A549 (cell line): ENCODE measurements around the gene FAM110C. TPM values are rescaled to one million over a fixed set of nuclear protein-coding genes. Genes with fewer than 3 reads are reported as not detected.

Source experiments
- ATAC-seq, 2 experiments: fragments of 200-7000 bp in 1 of 2; fragments of >200 bp in 1 of 2; cut with Nextera tagmentation in 1 of 2; cut with Tn5 transposase in 1 of 2; 3 replicates each; pipeline versions ENCODE4 v1.8.0 to v1.9.1; 2018 to 2020; ENCODE audit warnings: mild to moderate bottlenecking in 1 of 2, moderate library complexity in 1 of 2
- CTCF ChIA-PET: fragments of 300-600 bp; sonication (Branson Sonifier 250); formaldehyde crosslinking; extraction: SDS; loops from one replicate; lab custom pipeline; 2021; ENCODE audit warnings: antibody characterized with exemption, inconsistent platforms; lab: Yijun Ruan, JAX
- POLR2A ChIA-PET: fragments of 350-600 bp; formaldehyde crosslinking; extraction: SDS; loops from one replicate; lab custom pipeline; 2021; ENCODE audit warnings: antibody characterized with exemption, inconsistent platforms; lab: Yijun Ruan, JAX
- DNase-seq, 2 experiments: peaks; one replicate each; pipeline versions ENCODE4 v3.0.0 to v3.0.0-alpha.2; 2011 to 2016; ENCODE audit warnings: low read depth in 1 of 2, low spot score in 1 of 2
- FAIRE-seq: peaks from 2 replicates; lab custom pipeline; 2011; peaks lifted over from hg19 to GRCh38; lab: Jason Lieb, UNC
- H3K27ac ChIP-seq, 2 experiments: fragments of >200 bp; sonication (Bioruptor Twin); formaldehyde crosslinking; 3 replicates each; pipeline ENCODE4 v1.5.1; 2016 to 2017
- H3K4me1 ChIP-seq: fragments of >200 bp; sonication (Bioruptor Twin); formaldehyde crosslinking; 3 replicates; pipeline ENCODE4 v1.6.1; 2016
- H3K4me2 ChIP-seq: fragments of >200 bp; sonication (Bioruptor Twin); formaldehyde crosslinking; 3 replicates; pipeline ENCODE4 v1.6.1; 2016
- H3K4me3 ChIP-seq: fragments of >200 bp; sonication (Bioruptor Twin); formaldehyde crosslinking; 3 replicates; pipeline ENCODE4 v1.5.1; 2016
- H3K9me3 ChIP-seq: fragments of >200 bp; sonication (Bioruptor Twin); formaldehyde crosslinking; 3 replicates; pipeline ENCODE4 v1.6.1; 2016
- CEBPB ChIP-seq, 2 experiments: fragments of >200 bp in 1 of 2; sonication (Bioruptor Twin) in 1 of 2; formaldehyde crosslinking in 1 of 2; IDR thresholded peaks; 2 replicates each; pipeline ENCODE4 v1.6.1; 2012 to 2016
- EHF ChIP-seq: fragments of 250-450 bp; sonication (Bioruptor Pico); IDR thresholded peaks from 2 replicates; pipeline ENCODE4 v1.5.0; 2020; ENCODE audit warnings: mild to moderate bottlenecking
- EHMT2 ChIP-seq: fragments of 200-600 bp; sonication (generic); IDR thresholded peaks from 2 replicates; pipeline ENCODE4 v1.6.1; 2016; ENCODE audit warnings: antibody characterized with exemption, low read depth, mild to moderate bottlenecking, moderate library complexity
- EP300 ChIP-seq, 2 experiments: fragments of >200 bp; sonication (Bioruptor Twin); formaldehyde crosslinking; IDR thresholded peaks; 2 replicates in 1 of 2; 3 replicates in 1 of 2; pipeline ENCODE4 v1.6.1; 2016 to 2017
- FOSL2 ChIP-seq, 2 experiments: fragments of 450-650 bp in 1 of 2; fragments of >200 bp in 1 of 2; sonication (Bioruptor Twin) in 1 of 2; formaldehyde crosslinking; IDR thresholded peaks; 2 replicates each; pipeline versions ENCODE4 v1.5.0 to v1.6.1; 2016 to 2020; ENCODE audit warnings: mild to moderate bottlenecking in 1 of 2, moderate library complexity in 1 of 2
- HDAC2 ChIP-seq: fragments of 200-600 bp; sonication (generic); IDR thresholded peaks from 2 replicates; pipeline ENCODE4 v1.6.1; 2016
- HEYL ChIP-seq: fragments of 250-450 bp; sonication (Bioruptor Pico); IDR thresholded peaks from 2 replicates; pipeline ENCODE4 v1.8.0; 2021; ENCODE audit warnings: mild to moderate bottlenecking, moderate library complexity
- HOXA7 ChIP-seq: fragments of 250-450 bp; sonication (Bioruptor Pico); IDR thresholded peaks from 2 replicates; pipeline ENCODE4 v1.5.0; 2020; ENCODE audit warnings: mild to moderate bottlenecking, moderate library complexity
- JUNB ChIP-seq: fragments of >200 bp; sonication (Bioruptor Twin); formaldehyde crosslinking; IDR thresholded peaks from 2 replicates; pipeline ENCODE4 v1.6.1; 2016
- KDM5A ChIP-seq: fragments of 200-600 bp; sonication (generic); IDR thresholded peaks from 2 replicates; pipeline ENCODE4 v1.6.1; 2016; ENCODE audit warnings: antibody characterized with exemption, mild to moderate bottlenecking
- MAFK ChIP-seq: fragments of 450-650 bp; IDR thresholded peaks from 2 replicates; pipeline ENCODE4 v1.6.1; 2014; ENCODE audit not compliant: partially characterized antibody
- NPAS2 ChIP-seq: fragments of 250-450 bp; sonication (Bioruptor Pico); IDR thresholded peaks from 2 replicates; pipeline ENCODE4 v1.8.0; 2022; ENCODE audit warnings: mild to moderate bottlenecking, moderate library complexity, borderline replicate concordance
- NR3C1 ChIP-seq: fragments of >200 bp; sonication (Bioruptor Twin); formaldehyde crosslinking; IDR thresholded peaks from 3 replicates; pipeline ENCODE4 v1.6.1; 2017
- RAD21 ChIP-seq, 2 experiments: fragments of >200 bp in 1 of 2; sonication (Bioruptor Twin) in 1 of 2; formaldehyde crosslinking in 1 of 2; IDR thresholded peaks in 1 of 2; conservative IDR thresholded peaks in 1 of 2; 2 replicates in 1 of 2; 3 replicates in 1 of 2; pipeline ENCODE4 v1.6.1; 2012 to 2018; ENCODE audit warnings: inconsistent platforms in 1 of 2
- RFX5 ChIP-seq: fragments of 450-650 bp; IDR thresholded peaks from 2 replicates; pipeline ENCODE4 v1.7.1; 2014; ENCODE audit warnings: antibody characterized with exemption, mild to moderate bottlenecking, moderate library complexity
- SMC3 ChIP-seq: fragments of >200 bp; sonication (Bioruptor Twin); formaldehyde crosslinking; IDR thresholded peaks from 3 replicates; pipeline ENCODE4 v1.6.1; 2018; ENCODE audit warnings: inconsistent platforms
- TP53 ChIP-seq: fragments of 250-450 bp; sonication (Bioruptor Pico); IDR thresholded peaks from 2 replicates; pipeline ENCODE4 v1.5.0; 2021; ENCODE audit warnings: mild to moderate bottlenecking, moderate library complexity
- ZC3H11A ChIP-seq: fragments of 450-650 bp; IDR thresholded peaks from 2 replicates; pipeline ENCODE4 v1.6.1; 2014; ENCODE audit warnings: antibody characterized with exemption, mild to moderate bottlenecking
- WGBS: methylation state at CpG from one replicate; pipeline ENCODE4 v1.1.6; 2017; ENCODE audit errors: missing lambda C conversion rate; 5-methylcytosine and 5-hydroxymethylcytosine counted together
- polyA plus RNA-seq, 4 experiments: library from polyadenylated mRNA; depleted of rRNA in 3 of 4; stranded (reverse); fragments of >200 nt; fragmentation: RNase III in 1 of 4; extraction: RNeasy Plus Mini Kit Qiagen cat#74134 plus additional on column Dnase treatment in 1 of 4; gene quantifications; 2 replicates in 3 of 4; 3 replicates in 1 of 4; pipeline ENCODE4 v1.2.3, GENCODE V29; 2011 to 2017
- TF ChIP-seq, protein P1 (sequence below): fragments of 250-450 bp; sonication (Bioruptor Pico); IDR thresholded peaks from 2 replicates; pipeline ENCODE4 v1.5.0; 2020; ENCODE audit warnings: low read depth, mild to moderate bottlenecking, moderate library complexity
- TF ChIP-seq, protein P2 (sequence below): fragments of 250-450 bp; sonication (Bioruptor Pico); IDR thresholded peaks from 2 replicates; pipeline ENCODE4 v1.5.0; 2021; ENCODE audit warnings: mild to moderate bottlenecking, moderate library complexity, borderline replicate concordance
- TF ChIP-seq, protein P3 (sequence below): fragments of >200 bp; sonication (Bioruptor Twin); formaldehyde crosslinking; IDR thresholded peaks from 3 replicates; pipeline ENCODE4 v1.6.1; 2016
- TF ChIP-seq, protein P4 (sequence below): fragments of 450-650 bp; IDR thresholded peaks from 2 replicates; pipeline ENCODE4 v1.6.1; 2014; ENCODE audit warnings: antibody characterized with exemption
- TF ChIP-seq, protein P5 (sequence below): fragments of 200-600 bp; sonication (generic); IDR thresholded peaks from 2 replicates; pipeline ENCODE4 v1.6.1; 2016; ENCODE audit warnings: antibody characterized with exemption, mild to moderate bottlenecking, moderate library complexity
- TF ChIP-seq, protein P6 (sequence below): fragments of >200 bp; sonication (Bioruptor Twin); formaldehyde crosslinking; IDR thresholded peaks from 3 replicates; pipeline ENCODE4 v1.5.1; 2016

The FAM110C gene
- polyA plus RNA-seq, 2 of the 4 experiments (the other 2 are of a cell fraction), result 0.08 to 0.35 TPM

DNA sequence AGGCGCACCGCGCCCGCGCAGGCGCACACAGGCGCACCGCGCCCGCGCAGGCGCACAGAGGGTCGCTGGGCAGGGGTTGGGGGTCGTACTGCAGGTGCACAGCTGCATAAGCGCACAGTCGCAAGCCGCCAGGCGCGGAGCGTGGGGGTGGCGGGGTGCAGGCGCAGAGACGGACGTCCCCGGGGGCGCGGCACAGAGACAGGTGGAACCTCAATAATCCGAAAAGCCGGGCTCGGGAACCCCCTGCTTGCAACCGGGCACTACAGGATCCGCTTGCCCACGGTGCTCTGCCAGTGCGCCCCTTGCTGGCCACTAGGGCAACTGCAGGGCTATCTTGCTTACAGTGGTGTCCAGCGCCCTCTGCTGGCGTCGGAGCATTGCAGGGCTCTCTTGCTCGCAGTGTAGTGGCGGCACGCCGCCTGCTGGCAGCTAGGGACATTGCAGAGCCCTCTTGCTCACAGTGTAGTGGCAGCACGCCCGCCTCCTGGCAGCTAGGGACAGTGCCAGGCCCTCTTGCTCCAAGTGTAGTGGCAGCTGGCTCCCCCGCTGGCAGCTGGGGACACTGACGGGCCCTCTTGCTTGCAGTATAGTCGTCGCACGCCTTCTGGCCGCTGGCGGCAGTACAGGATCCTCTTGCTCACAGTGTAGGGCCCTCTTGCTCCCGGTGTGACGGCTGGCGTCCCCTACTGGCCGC is 34.9 kb downstream of the FAM110C start:
- ATAC-seq (peak; percentile 30 to 92; a peak in 5 of 6 replicates), FAIRE-seq (no peak), DNase-seq (peak in 1 of 2 experiments; percentile 92)
- no peak overlapping the region for H3K27ac ChIP-seq
- CTCF ChIA-PET, result interaction anchor here (1.0 kb wide), 1 partner anchor 279 kb away, joined by 4 read pairs; no protein-coding TSS in a partner anchor
- WGBS, result 87% methylated on average over 30 of the region's 54 CpGs
- H3K4me2 ChIP-seq, result no peak overlapping the region
- H3K9me3 ChIP-seq, result peaks cover 8% of the 10 kb centered on the region; the same call in 1 of the 3 replicates
- no peak overlapping the region for H3K4me3 ChIP-seq
- POLR2A ChIA-PET, result no interaction called here
- TF ChIP-seq MAFK (no peak), ZC3H11A (no peak), HDAC2 (no peak), RAD21 (conservative IDR thresholded peaks at IDR 0.05 in 1 of 2, IDR thresholded peaks at IDR 0.05 in 1 of 2) (peak in 1 of 2 experiments; percentile 37; a peak in 2 of 5 replicates), NPAS2 (CRISPR knock-in tag) (no peak), HEYL (CRISPR knock-in tag) (no peak), EHMT2 (no peak), NR3C1 (no peak), KDM5A (no peak), EP300 (IDR thresholded peaks at IDR 0.05) (no peak), RFX5 (no peak), SMC3 (0 out of 3 replicates have a peak, but pooled peaks have one; percentile 13), HOXA7 (CRISPR knock-in tag) (no peak), FOSL2 (IDR thresholded peaks at IDR 0.05) (no peak), FOSL2 (CRISPR knock-in tag; IDR thresholded peaks at IDR 0.05) (no peak), EHF (CRISPR knock-in tag) (no peak), JUNB (no peak), CEBPB (IDR thresholded peaks at IDR 0.05) (no peak), TP53 (CRISPR knock-in tag) (no peak)
- TF ChIP-seq, protein P1, sequence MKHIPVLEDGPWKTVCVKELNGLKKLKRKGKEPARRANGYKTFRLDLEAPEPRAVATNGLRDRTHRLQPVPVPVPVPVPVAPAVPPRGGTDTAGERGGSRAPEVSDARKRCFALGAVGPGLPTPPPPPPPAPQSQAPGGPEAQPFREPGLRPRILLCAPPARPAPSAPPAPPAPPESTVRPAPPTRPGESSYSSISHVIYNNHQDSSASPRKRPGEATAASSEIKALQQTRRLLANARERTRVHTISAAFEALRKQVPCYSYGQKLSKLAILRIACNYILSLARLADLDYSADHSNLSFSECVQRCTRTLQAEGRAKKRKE, result no peak
- TF ChIP-seq, protein P2, sequence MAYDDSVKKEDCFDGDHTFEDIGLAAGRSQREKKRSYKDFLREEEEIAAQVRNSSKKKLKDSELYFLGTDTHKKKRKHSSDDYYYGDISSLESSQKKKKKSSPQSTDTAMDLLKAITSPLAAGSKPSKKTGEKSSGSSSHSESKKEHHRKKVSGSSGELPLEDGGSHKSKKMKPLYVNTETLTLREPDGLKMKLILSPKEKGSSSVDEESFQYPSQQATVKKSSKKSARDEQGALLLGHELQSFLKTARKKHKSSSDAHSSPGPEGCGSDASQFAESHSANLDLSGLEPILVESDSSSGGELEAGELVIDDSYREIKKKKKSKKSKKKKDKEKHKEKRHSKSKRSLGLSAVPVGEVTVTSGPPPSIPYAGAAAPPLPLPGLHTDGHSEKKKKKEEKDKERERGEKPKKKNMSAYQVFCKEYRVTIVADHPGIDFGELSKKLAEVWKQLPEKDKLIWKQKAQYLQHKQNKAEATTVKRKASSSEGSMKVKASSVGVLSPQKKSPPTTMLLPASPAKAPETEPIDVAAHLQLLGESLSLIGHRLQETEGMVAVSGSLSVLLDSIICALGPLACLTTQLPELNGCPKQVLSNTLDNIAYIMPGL, result no peak
- TF ChIP-seq, protein P3, sequence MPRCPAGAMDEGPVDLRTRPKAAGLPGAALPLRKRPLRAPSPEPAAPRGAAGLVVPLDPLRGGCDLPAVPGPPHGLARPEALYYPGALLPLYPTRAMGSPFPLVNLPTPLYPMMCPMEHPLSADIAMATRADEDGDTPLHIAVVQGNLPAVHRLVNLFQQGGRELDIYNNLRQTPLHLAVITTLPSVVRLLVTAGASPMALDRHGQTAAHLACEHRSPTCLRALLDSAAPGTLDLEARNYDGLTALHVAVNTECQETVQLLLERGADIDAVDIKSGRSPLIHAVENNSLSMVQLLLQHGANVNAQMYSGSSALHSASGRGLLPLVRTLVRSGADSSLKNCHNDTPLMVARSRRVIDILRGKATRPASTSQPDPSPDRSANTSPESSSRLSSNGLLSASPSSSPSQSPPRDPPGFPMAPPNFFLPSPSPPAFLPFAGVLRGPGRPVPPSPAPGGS, result no peak
- TF ChIP-seq, protein P4, sequence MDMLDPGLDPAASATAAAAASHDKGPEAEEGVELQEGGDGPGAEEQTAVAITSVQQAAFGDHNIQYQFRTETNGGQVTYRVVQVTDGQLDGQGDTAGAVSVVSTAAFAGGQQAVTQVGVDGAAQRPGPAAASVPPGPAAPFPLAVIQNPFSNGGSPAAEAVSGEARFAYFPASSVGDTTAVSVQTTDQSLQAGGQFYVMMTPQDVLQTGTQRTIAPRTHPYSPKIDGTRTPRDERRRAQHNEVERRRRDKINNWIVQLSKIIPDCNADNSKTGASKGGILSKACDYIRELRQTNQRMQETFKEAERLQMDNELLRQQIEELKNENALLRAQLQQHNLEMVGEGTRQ, result no peak
- TF ChIP-seq, protein P5, sequence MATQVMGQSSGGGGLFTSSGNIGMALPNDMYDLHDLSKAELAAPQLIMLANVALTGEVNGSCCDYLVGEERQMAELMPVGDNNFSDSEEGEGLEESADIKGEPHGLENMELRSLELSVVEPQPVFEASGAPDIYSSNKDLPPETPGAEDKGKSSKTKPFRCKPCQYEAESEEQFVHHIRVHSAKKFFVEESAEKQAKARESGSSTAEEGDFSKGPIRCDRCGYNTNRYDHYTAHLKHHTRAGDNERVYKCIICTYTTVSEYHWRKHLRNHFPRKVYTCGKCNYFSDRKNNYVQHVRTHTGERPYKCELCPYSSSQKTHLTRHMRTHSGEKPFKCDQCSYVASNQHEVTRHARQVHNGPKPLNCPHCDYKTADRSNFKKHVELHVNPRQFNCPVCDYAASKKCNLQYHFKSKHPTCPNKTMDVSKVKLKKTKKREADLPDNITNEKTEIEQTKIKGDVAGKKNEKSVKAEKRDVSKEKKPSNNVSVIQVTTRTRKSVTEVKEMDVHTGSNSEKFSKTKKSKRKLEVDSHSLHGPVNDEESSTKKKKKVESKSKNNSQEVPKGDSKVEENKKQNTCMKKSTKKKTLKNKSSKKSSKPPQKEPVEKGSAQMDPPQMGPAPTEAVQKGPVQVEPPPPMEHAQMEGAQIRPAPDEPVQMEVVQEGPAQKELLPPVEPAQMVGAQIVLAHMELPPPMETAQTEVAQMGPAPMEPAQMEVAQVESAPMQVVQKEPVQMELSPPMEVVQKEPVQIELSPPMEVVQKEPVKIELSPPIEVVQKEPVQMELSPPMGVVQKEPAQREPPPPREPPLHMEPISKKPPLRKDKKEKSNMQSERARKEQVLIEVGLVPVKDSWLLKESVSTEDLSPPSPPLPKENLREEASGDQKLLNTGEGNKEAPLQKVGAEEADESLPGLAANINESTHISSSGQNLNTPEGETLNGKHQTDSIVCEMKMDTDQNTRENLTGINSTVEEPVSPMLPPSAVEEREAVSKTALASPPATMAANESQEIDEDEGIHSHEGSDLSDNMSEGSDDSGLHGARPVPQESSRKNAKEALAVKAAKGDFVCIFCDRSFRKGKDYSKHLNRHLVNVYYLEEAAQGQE, result no peak
- TF ChIP-seq, protein P6, sequence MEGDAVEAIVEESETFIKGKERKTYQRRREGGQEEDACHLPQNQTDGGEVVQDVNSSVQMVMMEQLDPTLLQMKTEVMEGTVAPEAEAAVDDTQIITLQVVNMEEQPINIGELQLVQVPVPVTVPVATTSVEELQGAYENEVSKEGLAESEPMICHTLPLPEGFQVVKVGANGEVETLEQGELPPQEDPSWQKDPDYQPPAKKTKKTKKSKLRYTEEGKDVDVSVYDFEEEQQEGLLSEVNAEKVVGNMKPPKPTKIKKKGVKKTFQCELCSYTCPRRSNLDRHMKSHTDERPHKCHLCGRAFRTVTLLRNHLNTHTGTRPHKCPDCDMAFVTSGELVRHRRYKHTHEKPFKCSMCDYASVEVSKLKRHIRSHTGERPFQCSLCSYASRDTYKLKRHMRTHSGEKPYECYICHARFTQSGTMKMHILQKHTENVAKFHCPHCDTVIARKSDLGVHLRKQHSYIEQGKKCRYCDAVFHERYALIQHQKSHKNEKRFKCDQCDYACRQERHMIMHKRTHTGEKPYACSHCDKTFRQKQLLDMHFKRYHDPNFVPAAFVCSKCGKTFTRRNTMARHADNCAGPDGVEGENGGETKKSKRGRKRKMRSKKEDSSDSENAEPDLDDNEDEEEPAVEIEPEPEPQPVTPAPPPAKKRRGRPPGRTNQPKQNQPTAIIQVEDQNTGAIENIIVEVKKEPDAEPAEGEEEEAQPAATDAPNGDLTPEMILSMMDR, result peak; percentile 26; the same call in 2 of the 3 replicates
- H3K4me1 ChIP-seq, result no peaks in the 10 kb centered on the region
